NCI-H1092 (cell line): ENCODE measurements around the gene SHANK3.

Experiments
- DNase-seq: peaks from one replicate; lab custom pipeline; 2025; lab: John Stamatoyannopoulos, UW

SHANK3 gene

DNA sequence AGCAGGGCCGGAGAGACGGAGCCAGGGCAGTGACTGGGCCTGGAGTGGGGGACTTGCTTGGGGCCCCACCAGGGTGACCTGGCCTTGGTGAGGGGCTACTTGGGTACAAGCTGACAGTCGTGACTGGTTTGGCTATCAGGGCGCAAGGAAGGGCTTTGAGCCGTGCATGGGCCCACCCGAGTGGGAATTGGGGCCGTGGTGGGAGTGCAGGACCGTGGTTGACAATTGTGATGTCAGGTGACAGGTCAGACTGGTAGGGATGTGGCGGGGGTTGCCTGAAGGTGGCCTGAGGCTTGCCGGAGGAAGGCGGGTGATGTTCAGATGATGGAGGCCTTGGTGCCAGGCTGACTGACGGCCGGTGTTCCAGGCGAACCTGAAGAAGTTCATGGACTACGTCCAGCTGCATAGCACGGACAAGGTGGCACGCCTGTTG, 5.6 kb downstream of the SHANK3 start:
- no peak for DNase-seq

DNA sequence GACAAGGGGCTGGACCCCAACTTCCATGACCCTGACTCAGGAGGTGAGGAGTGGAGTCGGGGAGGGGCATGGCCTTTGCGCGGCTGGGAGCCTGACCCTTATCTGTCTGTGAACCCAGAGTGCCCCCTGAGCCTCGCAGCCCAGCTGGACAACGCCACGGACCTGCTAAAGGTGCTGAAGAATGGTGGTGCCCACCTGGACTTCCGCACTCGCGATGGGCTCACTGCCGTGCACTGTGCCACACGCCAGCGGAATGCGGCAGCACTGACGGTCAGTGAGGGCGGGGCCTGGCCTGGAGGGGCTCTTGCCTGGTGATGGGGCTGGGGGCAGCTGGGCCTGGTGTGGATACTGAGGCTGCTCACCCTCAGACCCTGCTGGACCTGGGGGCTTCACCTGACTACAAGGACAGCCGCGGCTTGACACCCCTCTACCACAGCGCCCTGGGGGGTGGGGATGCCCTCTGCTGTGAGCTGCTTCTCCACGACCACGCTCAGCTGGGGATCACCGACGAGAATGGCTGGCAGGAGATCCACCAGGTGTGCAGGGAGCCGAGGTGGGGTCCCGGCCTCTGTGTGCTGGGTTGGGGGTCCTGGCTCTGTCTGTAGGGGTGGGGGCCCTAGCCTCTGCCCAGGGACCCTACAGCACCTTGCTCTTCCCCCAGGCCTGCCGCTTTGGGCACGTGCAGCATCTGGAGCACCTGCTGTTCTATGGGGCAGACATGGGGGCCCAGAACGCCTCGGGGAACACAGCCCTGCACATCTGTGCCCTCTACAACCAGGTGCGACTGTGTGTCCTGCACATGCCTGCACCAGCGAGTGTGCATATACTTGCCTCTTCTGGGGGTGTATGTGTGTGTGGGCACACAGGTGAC, 6.3 kb downstream of the SHANK3 start:
- no peak for DNase-seq

DNA sequence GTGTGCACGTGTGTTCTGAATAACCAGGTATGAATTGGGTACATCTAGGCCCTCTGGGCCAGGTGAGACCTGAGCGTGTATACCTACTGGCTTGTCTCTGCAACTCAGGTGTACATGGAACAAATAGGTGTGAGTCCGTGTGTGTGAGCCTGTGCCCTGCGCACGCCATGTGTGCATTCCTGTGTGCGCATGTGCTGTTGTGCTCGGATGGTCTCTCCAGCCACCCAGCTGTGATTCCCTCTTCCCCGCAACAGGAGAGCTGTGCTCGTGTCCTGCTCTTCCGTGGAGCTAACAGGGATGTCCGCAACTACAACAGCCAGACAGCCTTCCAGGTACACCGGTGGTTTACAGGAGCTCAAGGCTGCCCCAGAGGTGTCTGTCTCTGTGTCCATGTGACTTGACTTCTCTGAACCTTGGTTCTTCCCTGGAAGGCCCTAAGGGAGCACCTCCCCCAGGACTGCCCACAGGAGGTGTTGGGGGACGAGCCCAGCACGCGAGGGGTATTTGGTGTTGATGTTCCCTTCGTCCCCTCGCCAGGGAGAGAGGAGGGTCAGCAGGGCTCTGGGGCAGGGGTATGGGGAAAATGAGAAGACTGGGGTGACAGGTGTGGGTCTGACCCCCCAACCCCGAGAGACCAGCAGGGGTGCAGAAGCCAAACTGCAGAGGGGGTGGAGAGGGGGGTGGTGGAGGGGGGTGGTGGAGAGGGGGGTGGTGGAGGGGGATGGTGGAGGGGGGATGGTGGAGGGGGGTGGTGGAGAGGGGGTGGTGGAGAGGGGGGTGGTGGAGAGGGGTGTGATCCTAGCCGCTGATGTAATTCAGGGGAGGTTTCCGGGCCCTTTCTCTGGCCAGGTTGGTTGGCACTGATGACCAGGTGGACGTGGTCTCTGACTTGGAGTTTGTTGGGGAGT, 10.7 kb downstream of the SHANK3 start:
- DNase-seq: no peak

DNA sequence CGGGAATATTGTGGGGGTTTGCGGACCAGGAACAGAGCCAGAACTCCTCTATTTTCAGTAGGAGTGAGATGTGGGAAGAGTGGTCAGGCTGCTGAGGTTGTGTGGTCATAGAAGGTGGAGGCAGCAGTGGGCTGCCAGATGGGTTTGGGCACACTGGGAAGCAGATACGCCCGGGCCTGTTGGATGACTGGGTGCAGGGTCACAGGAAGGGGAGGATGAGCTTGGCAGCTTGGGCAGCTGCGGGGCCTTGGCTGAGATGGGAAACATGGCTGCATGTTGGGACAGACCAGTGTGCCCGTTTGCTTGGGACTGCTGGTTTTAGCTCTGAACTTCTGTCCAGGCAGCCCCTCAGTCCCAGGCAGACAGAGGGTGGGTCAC, 11.4 kb downstream of the SHANK3 start:
- no peak for DNase-seq

DNA sequence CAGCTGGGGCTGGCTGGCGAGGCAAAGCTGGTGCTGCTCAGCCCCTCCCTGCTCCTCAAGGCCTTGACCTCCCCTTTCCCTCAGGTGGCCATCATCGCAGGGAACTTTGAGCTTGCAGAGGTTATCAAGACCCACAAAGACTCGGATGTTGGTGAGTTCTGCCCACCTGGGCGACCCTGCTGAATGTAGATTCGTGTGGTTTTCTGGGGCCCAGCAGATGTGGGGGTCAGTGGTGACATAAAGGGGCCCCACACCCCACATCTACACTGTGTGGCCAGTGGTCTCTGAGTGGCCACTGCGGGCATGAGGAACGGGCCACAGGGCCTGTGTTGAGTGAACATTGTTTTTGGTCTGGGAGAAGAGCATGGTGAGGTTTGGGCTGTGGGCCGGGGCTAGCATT, 11.9 kb downstream of the SHANK3 start:
- DNase-seq: no peak

DNA sequence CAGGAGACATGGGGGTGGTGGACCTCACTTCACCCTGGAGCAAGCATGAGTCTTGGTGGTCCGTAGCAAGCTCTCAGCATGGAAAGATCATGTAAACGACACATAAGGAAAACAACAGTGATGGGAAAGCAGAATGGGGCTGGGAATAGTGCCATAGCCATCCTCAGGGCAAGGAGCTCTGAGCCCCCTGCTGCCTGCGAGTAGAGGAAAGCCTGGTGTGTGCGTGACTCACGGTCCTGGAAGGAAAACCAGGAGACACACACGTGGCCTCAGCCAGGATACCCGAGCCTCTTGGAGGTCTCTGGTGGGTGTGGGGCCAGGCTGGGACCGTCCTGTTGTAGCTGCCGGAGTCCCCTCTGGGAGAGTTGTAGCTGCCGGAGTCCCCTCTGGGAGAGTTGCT, 12.4 kb downstream of the SHANK3 start:
- DNase-seq: no peak

DNA sequence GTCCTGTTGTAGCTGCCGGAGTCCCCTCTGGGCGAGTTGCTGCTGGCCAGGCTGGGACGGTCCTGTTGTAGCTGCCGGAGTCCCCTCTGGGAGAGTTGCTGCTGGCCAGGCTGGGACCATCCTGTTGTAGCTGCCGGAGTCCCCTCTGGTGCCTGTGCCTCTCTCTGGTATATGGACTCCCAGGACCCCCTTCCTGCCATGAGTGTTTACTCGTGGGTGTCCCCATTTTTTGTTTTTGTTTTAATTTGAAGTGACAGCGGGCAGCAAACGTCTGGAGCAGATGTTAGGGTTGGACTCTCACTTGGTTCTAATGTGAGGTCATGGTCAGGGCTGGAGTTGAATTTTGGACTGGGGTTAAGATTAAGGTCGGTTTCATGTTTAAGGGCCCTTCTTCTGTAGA, 14.2 kb downstream of the SHANK3 start:
- no peak for DNase-seq

DNA sequence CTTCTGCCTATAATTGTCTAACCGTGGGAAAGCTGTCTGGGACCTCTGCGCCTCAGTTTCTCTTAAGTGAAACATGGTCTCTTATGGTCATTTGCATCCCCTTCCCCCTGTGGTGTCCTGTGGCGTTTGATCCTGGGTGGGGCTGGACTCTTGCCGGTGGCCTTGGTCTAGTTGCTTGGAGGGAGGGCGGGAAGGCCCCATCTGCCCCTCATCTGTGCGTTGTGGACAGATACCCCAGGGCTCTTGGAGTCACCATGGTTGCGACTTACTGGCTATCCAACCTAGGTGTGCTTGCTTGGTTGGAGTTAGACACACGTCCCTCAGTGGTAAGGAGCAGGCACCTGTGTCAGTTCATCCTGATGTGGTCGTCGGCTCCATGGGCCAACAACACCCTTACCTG, 15.2 kb downstream of the SHANK3 start:
- no peak for DNase-seq

DNA sequence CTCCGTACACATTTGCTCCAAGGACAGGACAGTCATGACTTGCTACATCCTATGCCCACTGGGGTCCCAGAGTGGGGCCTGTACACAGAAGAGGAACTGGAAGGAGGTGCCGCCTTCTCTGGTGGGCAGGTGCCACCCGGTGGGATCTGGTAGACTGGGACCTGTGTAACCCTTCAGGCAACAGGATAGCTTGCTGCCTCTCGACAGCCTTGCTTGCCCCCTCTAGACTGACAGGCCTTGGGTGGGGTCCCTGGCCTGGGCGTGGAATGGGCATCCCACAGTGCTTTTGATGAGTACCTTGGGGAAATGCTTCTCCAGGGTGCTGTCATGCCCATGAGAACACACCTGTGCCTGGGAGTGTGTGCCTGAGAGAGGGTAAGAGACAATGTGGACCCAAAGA, 15.8 kb downstream of the SHANK3 start:
- DNase-seq: no peak

DNA sequence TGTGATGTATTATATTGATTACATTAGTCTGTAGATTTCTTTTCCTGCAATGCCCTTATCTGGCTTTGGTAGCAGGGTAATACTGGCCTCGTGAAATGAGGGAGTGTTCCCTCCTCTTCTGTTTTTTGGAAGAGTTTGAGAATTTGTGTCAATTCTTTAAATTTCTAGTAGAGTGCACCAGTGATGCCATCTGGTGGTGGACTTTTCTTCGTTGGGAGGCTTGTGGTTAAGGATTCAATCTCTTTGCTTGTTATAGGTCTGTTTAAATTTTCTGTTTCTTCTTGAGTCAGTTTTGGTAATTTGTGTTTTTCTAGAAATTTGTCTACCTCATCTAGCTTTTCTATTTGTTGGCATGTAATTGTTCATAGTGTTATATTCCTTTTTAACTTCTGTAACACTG, 18.9 kb downstream of the SHANK3 start:
- DNase-seq: no peak

DNA sequence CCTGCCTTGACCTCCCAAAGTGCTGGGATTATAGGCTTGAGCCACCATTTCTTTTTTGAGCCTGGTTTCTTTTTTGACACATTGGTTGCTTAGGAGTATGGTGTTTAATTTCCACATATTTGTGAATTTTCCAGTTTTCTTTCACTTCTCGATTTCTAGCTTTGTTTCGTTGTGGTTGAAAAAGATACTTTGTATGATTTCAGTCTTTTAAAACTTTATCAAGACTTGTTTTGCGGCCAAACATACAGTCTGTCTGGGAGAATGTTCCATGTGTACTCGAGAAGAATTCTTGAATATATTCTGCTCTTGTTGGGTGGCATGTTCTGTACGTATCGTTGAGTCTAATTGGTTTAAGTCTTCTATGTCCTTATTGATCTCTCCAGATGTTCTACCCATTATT, 20.8 kb downstream of the SHANK3 start:
- no peak for DNase-seq

DNA sequence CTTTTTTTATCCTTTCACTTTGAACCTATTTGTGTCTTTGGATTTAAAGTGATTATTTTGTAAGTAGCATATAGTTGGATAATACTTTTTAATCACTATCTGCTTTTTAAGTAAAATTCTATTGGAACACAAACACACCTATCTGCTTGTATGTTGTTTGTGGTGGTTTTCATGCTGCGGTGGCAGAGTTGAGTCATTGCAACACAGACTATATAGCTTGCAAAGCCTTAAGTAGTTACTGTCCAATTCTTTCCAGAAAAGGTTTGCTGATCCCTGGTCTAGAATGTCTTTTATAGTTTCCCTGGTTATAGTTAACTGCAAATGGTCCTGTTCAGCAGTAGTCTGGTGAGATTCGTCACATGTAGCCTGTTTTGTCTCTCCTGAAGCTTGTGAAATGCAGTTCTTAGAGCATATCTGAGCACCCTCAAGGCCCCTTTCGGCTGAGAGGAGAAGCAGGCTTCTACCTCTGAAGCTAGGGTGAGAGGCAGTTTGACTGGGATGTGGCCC, 21.5 kb downstream of the SHANK3 start:
- DNase-seq: no peak

DNA sequence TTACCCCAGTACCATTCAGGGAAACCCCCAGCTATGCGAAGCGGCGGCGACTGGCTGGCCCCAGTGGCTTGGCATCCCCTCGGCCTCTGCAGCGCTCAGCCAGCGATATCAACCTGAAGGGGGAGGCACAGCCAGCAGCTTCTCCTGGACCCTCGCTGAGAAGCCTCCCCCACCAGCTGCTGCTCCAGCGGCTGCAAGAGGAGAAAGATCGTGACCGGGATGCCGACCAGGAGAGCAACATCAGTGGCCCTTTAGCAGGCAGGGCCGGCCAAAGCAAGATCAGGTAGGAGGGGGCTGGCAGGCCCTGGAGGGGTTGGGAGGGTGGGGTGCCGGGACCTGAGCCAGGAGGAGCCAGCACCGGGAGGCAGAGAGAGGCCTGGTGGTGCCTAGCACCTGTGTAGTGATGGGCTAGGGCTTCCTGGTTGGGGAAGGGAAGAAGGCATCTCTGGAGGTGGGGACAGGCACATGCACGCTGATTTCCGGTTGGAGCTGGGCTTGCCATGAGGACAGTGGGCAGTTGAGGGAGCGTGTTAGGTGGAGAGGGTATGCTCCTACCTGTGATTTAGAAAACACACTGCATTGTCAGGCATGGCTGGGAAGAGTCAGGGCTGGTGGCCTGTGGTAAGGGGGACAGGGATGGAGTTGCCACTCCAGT, 22.3 kb downstream of the SHANK3 start:
- no peak for DNase-seq

DNA sequence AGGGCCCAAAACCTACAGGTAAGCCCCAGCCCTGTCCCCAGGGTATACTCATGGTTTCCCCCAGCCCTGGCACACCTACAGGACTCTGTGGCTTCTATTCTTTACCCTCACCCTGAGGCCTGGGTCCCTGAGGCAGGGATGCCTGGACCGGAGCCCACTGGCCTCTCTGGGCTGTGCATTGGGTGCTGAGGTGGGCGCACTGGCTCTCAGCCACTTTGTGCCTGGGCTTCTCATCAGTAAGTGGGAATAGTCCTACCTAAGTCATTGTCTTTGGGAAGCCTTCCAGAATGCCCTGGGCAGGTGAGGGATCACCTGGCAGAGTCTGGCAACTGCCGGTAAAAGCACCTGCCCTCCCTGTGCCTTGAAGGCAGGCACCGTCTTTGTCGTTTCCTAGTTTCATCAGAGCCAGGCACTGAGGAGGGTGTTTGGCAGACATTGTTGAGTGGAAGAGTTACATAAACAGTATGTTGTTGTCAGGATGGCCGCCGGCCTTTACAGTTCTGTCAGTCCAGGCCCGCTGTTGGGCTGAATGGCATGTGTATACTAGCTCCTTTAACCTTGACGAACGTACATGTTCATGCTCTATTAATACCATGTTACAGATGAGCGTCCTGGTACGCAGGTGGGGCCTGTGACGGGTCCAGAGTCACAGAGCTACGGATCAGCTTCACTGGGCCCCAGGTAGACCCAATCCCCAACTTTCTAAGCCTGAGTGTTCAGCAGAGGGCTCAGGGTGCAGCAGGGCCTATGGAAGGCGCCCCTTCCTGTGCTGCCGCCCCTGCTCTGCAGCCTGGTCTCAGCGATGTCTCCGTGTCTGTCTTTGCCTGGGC, 23.0 kb downstream of the SHANK3 start:
- DNase-seq: no peak

DNA sequence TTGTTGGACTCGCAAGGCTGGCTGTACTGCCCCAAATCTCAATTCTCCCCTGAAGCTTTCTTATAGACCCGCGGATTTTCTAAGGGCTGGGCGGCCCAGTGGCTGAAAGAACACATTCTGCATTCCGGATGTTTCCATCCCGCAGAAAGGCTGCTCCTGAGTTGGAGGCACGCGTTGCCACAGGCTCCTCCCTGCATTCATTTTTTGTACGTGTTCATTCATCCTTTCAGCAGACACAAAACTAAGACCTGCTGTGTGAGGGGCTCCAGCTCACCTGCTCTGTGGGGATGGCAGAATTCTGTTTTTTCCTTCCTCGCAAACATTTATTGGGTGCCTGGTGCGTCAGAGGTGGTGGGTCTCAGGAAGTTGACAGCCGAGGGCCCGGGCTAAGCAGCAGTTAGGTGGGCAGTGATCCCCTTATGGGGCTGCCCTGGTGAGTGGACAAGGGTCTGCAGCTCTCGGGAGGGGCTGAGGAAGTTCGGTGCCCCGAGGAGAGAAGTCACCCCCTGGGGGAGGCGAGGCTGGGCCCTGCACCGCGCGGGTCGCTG, 23.7 kb downstream of the SHANK3 start:
- no peak for DNase-seq

DNA sequence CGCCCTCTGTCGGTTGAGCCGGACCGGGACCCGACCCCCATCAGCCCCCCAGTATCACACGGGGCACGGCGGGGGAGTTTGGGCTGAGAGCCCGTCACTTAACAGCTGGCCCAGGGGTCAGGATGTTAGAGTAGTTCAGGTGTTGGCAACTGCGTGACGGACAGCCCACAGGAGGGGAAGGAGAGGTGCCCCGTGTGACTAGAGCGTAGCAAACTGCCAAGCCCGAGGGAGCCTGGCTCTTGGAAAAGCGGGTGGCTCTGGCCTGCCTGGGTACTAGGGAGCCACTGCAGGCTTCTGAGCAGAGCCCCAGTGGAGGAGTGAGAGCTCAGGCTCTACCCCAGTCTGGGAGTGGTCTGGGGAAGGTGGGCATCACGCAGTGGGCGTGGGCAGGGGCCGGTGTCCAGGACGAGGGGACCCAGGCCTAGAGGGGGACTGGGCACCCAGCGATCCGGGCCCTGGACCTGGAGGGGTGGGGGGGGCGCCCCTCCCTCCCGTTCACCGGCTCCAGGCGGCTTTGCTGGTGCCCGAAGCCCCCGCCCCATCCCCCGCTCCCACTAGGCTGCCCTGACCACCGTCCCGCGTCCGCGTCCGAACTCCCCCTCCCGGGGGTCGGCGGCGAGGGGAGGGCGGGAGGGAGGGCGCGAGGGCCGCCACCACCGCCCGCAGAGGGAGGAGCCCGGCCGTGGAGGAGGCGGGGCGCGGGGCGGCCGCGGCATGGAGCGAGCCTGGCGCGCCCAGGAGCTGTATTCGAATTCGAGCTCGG, 24.4 kb downstream of the SHANK3 start:
- no peak for DNase-seq

DNA sequence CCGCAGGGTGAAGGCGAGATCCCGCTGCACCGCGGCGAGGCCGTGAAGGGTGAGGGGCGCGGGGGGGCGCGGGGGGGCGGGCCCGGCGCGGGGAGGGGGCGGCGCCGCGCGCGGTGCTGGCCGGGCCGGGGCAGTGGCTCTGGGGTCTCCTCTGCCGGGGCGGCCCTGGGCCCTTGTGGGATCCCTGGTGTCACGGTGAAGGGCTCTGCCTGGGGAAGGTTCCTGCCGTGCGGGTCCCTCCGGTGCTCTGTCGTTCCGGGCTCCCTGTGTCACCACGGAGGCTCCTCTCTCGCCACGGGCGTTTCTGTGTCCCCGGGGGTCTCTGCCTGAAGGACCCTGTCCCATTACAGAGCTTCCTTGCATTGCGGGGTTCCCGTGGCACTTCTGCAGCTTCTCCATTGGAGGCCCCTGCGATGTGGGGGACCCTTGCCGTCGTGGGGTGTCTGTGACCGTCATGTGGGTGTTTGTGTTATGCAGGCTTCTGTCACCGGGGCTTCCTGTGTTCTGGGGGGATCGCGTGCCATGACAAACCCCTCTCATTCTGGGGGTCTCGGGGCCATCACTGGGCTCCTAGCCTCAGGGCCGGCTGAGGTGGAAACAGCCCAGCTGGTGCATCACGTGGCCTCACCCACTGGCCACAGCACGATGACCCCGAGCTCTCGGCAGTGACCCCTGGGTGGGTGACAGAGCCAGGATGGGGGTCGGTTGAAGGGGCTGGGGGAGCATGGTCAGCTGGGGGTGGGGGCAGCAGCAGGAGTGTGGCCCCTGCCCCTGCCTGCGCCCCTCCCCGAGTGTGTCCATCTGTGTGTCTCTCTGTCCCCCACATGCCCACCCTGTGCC, 25.3 kb downstream of the SHANK3 start:
- no peak for DNase-seq

DNA sequence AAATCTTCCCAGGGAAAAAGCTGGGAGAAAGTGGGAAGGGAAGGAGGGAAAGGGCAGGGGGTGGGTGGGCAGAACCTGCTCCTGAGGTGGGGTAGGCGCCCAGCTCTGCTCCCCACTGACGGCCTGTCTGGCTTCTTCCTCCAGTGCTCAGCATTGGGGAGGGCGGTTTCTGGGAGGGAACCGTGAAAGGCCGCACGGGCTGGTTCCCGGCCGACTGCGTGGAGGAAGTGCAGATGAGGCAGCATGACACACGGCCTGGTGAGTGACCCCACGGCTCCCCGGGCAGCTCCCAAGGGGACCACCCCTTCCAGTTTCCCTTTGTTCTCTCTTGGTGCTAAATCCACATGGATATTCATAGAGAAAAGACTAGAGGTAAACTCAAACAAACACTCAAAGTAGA, 25.9 kb downstream of the SHANK3 start:
- no peak for DNase-seq

DNA sequence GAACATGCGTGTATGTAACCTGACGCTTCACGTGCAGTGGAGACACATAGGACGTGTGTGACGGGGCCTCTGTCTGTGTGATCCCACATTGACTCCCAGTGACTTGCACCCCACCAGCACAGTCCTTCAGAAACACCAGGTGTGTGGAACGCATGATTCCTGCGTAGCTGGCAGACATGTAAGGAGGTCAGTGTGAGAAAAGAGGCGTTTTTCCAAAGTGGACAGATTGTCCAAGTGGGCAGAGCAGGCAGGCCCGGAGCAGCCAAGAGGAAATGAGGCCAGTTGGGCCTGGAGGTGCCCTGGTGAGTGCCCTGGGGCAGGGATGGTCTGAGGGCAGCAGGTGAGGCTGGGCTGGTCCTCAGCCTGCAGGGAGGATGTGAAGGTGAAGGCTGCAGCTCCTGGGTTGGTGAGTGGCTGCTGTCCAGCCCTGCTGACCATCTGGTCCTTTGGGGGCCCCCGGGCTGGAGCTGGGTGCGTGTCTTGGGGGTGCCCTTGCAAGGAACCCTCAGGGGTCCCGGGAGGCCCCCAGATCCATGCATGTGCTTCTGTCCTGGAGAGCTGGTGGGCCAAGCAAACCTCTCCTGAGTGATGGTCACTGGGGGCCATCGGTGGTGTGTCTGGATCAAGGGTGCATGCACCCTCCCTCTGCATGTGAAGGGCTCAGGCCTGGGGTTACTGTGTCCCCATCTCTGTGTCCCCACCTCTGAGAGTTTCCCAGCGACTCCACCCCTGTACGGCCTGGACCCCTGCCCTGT, 26.6 kb downstream of the SHANK3 start:
- DNase-seq: no peak
